HG03060 (cell line): ENCODE results near the gene ZSCAN2.
"Not testable (repeated sequence)": the region's sequence is repeated elsewhere in the genome, so short reads cannot be mapped to it uniquely, and the experiment has no call there.

ENCODE experiments used
- ATAC-seq: cut with Tn5 transposase; IDR thresholded peaks from one replicate; pipeline ENCODE4 v1.9.1; 2021; ENCODE audit warnings: low read depth, moderate number of reproducible peaks; ENCODE audit not compliant: unreplicated experiment

ZSCAN2 gene

GRCh38 chr15:84633311-84634227, 32.8 kb downstream of the ZSCAN2 start:
- ATAC-seq, result no peak

- ATAC-seq, result no peak
Observed at GRCh38 chr15:84634228-84634837, 33.5 kb downstream of the ZSCAN2 start.

GRCh38 chr15:84638103-84638502, 37.3 kb downstream of the ZSCAN2 start:
- ATAC-seq, result no peak

DNA sequence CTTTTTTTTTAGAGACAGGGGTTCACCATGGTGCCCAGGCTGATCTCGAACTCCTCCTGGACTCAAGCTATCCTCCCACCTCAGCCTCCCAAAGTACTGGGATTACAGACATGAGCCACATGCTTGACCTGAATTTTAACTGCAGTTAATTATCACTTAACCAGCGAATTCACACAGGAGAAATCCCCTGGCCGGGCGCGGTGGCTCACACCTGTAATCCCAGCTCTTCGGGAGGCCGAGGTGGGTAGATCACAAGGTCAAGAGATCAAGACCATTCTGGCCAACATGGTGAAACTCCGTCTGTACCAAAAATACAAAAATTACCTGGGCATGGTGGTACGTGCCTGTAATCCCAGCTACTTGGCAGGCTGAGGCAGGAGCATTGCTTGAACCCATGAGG, 41.1 kb downstream of the ZSCAN2 start:
- not testable (repeated sequence) for ATAC-seq

DNA sequence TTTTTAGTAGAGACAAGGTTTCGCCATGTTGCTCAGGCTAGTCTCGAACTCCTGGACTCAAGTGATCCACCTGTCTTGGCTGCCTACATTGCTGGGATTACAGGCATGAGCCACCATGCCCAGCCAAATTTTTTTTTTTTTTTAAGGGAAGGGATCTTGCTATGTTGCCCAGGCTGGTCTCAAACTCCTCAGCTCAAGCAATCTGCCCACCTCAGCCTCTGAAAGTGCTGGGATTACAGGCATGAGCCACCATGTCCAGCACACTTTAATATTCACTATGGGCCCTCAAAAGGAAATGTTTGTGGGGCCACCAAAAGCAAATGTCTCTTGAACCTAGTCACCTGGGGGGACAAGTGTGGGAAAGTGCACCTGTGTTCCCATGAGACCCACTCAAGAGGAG, 41.8 kb downstream of the ZSCAN2 start:
- ATAC-seq, result not testable (repeated sequence)

DNA sequence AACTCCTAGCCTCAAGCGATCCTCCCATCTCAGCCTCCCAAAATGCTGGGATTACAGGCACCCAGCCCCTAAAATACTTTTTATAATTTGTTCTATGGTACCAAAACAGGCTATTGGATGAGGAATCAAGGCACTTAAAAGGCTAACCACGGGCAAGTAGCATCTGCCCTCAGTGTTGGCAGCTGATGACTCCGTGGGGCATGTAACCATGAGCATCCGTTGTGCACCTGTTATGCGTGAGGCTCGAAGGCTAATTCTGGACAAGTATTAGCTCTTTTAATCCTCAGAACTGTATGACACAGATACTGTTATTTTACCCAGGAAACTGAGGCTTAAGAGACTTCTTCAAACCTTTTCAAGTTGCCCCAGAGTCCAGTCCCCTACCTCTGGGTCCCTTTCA, 43.0 kb downstream of the ZSCAN2 start:
- no peak for ATAC-seq

- ATAC-seq, result no peak
Observed at GRCh38 chr15:84645496-84645895, 44.7 kb downstream of the ZSCAN2 start.

- no peak for ATAC-seq
Observed at GRCh38 chr15:84645997-84646396, 45.2 kb downstream of the ZSCAN2 start.

- no peak for ATAC-seq
Observed at GRCh38 chr15:84647726-84648125, 46.9 kb downstream of the ZSCAN2 start.

DNA sequence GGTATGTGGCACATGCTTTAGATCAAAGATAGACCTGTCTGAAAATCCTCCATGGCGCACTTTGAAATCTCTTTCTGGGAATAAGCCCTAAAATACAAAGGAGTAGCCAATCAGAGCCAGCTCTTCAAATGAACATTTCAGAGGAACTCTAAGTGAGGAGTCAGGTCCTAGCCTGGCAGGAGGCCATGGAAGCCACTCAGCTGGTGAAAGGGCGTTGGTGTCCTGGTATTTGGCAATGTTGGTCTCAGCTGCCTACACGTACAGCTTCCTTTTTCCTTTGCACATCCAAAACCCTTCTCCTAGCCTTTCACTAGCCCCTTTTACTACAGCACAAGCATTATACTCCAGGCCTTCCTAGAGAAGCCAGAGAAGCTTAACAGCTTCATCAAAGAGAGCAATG, 47.7 kb downstream of the ZSCAN2 start:
- ATAC-seq, result no peak

GRCh38 chr15:84649706-84650105, 48.9 kb downstream of the ZSCAN2 start:
- no peak for ATAC-seq

GRCh38 chr15:84653584-84653909, 52.7 kb downstream of the ZSCAN2 start:
- no peak for ATAC-seq

DNA sequence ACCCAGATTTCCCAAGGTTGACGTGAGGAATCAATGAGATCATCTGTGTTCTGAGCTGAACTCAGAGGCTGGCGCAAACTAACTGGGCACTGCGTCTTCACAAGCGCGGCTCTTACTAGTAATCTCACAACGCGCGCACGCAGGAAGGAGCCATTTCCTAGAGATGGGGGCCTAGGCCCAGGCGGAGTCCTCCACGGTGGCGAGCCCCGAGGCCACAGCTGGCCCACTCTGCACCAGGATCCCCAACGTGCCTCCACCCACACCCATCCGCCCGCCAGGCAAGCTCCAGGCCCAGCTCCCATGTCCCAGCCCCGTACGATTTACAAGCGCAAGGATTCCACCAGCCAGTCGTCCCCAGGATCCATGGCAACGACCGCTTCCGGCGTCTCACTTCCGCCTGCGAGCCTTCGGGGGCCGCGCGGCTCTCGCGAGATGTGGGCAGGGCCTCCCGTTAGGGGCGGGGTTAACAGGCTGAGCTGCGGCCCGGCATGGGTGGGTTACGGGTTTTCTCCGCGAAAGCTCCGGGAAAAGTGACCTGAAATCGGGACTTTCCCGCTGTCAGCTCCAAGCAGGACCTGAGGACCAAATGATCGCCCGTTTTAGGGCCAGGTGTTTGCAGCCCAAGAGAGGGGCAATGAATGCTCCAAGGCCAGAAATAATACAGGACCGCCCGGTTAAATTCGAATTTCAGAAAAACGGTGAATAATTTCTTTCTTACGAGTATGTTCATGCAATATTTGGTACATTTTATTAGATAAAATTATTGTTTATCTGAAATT, 53.3 kb downstream of the ZSCAN2 start, which contains the start of gene WDR73:
WDR73 (minus strand) TSS at position 374 of the 779 bp plus-strand sequence; CDS start at position 365, 9 bp downstream.
- ATAC-seq, result peak; percentile 57

GRCh38 chr15:84654689-84655453, 54.1 kb downstream of the ZSCAN2 start:
- ATAC-seq, result no peak

DNA sequence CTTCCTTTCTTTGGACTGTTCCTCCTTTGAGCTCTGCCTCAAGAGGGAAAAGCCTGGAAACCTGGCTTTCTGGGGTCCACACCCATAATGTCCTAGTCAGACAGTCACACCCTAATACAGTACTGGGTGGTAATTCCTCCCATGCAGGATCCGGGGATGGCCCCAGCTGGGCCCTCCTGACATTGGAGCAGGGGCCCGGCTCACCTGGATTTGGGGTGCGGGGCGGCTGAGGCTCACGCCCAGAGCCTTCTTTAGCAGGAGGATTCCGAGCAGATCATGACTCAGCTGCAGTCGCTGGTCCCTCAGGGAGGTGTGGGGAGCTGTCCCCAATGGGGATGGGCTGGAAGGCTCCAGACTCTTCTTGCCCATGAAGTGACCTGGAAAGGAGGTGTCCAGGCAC, 56.2 kb downstream of the ZSCAN2 start:
- ATAC-seq, result no peak

GRCh38 chr15:84657748-84658079, 56.9 kb downstream of the ZSCAN2 start:
- no peak for ATAC-seq

DNA sequence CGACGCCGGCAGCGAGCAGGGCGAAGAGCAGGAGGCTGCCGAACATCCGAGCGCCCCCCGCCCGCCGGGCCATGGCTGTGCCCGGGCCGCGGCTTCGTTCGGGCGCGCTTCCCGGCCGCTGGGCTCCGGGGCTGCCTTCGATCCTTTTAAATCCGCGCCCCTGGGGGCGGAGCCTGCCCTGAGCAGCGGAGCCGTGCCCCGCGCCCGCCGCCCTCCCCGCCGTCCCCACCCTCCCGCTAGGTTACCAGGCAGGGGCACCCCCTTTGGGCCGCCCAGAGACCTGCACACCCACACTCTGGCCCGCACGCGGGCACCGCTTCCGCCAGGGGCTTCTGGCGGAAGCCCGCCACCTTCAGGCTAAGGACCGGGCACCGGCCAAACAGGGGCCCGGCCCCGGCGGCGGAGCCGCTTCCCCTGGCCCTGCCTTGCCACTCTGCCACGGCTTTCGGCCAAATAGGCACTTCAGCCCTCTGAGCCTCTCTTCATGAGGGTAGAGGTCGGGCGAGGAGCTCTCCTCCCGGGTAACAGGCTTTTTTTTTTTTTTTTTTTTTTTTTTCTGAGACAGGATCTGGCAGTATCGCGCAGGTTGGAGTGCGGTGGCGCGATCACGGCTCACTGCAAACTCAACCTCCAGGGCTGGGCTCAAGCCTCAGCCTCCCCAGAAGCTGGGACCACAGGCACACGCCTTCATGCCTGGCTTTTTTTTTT, 57.4 kb downstream of the ZSCAN2 start, which contains the start of gene NMB:
NMB (minus strand) TSS at position 120 of the 708 bp plus-strand sequence; CDS start at position 73, 47 bp downstream.
- no peak for ATAC-seq

GRCh38 chr15:84658788-84659411, 58.1 kb downstream of the ZSCAN2 start:
- ATAC-seq, result no peak
